SU-DHL-6 (cell line): ENCODE results near the gene ZMIZ1.

Experiments
- CTCF ChIP-seq: fragments of 200-600 bp; sonication (generic); IDR thresholded peaks from one replicate; pipeline ENCODE4 v1.5.1; 2017; ENCODE audit warnings: antibody characterized with exemption, mild to moderate bottlenecking, low read length, moderate library complexity; ENCODE audit not compliant: insufficient read depth, poor library complexity, severe bottlenecking
- EZH2phosphoT487 ChIP-seq: fragments of 200-600 bp; sonication (generic), shearing (Covaris generic); conservative IDR thresholded peaks from 2 replicates; pipeline ENCODE4 v1.6.1; 2018; ENCODE audit warnings: mild to moderate bottlenecking, antibody characterized with exemption, low read length, moderate library complexity, mixed read lengths

GRCh38 chr10:79256264-79256806 lies 187.6 kb downstream of the ZMIZ1 start:
- TF ChIP-seq CTCF (no peak), EZH2phosphoT487 (no peak)
